GM12872 (cell line): ENCODE results near the gene NEURL1B.

Experiments used
- TF ChIP-seq, protein P1 (sequence below): IDR thresholded peaks from 3 replicates; pipeline ENCODE4 v1.5.1; 2011; ENCODE audit warnings: low read depth, mild to moderate bottlenecking, low read length, moderate library complexity; ENCODE audit not compliant: insufficient read depth

The NEURL1B gene

DNA sequence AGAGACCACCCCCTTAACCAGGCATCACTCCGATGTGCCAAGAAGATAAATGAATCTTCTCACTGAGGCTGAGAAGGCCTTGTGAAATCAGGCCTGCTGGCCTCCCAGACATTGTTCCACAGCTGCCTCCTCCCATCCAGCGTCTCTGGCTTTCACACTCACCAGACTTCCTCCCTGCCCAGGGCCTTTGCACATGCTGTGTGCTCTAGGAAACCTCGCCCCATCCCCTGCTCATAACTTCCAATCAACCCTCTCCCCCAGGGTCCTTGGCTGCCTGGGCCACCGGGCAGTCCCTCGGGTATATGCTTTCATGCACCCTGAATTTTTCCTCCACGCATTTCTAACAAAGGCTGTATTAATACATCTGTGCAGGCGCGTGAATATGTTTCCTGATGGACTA, 71.5 kb downstream of the NEURL1B start:
- TF ChIP-seq, protein P1, sequence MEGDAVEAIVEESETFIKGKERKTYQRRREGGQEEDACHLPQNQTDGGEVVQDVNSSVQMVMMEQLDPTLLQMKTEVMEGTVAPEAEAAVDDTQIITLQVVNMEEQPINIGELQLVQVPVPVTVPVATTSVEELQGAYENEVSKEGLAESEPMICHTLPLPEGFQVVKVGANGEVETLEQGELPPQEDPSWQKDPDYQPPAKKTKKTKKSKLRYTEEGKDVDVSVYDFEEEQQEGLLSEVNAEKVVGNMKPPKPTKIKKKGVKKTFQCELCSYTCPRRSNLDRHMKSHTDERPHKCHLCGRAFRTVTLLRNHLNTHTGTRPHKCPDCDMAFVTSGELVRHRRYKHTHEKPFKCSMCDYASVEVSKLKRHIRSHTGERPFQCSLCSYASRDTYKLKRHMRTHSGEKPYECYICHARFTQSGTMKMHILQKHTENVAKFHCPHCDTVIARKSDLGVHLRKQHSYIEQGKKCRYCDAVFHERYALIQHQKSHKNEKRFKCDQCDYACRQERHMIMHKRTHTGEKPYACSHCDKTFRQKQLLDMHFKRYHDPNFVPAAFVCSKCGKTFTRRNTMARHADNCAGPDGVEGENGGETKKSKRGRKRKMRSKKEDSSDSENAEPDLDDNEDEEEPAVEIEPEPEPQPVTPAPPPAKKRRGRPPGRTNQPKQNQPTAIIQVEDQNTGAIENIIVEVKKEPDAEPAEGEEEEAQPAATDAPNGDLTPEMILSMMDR: no peak

DNA sequence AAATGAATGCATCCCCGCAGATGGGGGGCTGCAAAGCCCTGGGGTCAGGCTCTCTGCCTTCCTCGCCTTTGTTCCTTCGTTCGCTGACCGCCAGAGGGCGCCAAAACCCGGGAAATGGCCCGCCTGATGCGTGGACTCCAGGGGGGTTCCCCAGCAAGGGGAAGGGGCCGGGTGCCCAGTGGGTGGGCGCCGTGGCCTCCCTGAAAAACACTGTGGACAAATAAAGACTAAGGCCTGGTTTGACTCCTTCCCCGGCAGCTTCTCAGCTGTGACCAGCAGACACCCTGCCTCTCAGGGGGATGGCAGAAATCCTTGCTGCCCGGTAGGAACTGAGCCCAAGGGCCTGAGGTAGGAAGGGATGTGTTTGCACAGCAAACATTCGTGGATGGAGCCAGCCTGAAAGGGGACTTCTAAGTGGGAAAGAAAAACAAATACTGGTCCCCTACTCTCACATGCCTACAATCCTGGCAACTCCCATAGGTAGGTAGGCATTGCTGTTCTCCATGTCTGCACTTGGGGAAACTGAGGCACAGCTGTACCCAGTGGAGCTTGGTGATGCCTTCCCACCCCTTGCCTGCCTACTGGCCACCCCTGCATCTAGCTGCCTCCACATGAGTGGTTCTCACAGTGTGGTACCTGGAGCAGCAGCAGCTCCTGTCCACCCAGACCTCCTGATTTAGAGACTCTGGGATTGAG, 72.2 kb downstream of the NEURL1B start:
- TF ChIP-seq, protein P1: peak; percentile 87

DNA sequence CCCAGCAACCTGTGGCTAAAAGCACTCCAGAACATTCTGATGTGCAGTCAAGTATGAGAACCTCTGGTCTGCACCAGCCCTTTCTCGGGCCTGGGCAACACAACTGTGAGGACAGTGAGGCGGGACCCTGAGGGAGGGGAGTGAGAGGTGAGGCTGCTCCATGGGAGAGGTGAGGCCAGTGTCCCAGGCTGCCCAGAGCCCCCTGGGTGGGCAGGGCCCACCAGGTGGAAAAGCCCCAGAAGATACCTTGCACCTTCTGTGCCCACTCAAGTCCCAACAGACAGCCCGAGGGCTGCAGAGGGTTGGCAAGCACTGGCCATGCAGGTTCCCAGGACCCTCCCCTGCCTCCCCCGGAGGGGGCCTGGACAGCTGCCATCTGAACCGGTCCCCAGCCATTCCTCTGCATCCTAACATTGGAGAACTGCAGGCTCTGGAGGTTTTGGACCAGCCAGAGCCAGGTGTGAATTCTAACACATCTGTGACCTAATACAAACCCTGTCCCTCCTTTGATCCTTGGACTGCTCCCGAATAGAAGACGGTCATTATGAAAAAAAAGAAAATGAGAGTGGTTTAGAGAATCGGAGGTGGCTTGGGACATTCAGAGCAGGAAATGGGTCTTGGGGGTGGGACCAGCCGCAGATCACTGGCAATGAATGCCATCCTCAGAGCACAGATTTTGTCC, 72.9 kb downstream of the NEURL1B start:
- TF ChIP-seq, protein P1: no peak

DNA sequence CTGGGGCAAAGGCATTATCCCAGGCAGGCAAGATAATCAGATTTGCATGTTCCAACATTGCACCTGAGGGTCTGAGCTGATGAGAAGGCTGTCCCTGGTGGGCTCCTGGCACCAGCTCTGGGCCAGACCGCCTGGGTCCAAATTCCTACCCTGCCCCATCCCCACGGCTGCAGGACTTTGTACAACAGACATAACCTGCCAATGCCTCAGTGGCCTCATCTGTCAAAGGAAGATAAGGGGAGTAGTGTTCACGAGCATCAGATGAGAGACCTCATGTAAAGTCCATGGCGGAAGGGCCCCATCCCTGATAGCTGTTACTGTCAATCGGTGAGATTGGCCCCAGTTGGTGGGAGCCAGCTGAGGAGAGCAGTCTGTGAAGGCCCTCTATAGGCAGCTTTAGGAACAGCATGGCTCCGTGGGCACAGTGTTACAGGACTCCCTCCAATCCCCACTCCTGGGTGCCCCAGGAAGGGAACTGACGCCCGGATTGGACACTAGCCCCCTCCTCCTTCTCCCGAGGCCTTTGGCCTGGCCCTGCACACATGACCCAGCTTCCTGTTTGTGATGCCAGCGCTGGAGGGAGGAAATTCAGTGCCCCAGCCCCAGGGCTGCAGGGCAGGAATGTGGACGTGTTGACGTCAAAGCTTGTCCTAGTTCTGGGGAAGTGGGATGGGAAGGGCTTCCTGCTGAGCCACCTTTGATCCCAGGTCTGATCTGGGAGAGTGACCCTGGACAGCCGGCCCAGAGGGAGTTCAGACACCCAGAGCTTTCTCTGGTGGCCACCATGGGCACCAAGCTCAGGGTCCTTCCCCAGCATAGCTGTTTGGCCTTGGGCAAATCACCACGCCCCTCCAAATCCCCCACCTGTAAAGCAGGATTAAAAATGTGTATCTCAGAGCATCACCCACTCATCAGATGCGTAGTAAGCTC, 73.7 kb downstream of the NEURL1B start:
- TF ChIP-seq, protein P1: peak; percentile 96

DNA sequence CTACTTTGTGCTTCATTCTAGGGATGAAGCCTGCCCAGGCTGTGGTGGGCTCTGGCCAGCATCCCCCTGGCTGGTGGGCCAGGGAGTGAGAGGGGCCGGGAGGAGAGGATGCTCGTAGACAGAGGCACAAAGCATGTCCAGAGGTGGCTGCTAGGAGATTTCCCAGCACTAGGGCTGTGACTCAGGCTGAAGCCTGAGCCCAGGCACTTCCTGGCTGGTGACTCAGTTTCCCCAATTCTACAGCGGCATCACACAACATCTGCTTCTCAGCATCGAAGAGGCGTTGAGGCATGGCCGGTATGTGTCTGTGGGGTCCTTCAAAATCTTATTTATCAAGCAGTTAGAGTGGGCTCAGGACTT, 74.3 kb downstream of the NEURL1B start:
- TF ChIP-seq, protein P1: 0 out of 3 replicates have a peak, but pooled peaks have one; percentile 9

DNA sequence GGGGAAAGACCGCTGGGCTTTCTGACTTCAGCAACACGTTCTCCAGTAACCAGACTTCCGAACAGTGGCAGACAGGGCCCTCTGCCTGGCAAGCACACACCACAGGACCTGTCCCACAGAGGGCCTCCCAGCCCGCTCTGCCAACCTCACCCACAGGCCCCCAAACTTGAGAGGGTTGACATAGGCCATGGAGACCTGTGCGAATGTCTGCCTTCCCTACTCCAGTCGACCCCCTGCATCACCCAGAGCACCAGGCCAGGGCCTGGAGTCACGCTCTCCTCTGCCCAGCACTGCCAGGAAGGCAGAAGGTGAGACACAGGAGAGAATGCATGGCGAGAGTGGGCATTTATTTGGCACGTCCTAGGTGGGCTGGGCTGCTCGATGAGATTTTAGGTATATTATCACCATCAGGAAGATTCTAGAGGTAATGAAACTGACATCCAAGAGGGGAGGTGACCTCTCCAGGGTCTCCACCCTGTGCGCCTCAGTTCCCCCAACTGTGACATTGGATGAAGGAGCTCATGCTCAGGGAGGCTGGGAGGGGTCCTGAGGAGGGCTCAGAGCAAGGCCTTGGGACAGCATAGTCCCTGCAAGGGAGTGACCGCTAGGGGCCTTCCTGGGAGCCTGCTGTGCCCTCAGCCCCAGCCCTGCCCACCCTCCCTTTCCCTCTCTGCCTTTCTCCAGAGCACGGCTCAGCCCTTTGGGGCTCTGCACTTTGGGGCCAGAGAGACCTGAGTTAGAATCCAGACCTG, 75.0 kb downstream of the NEURL1B start:
- TF ChIP-seq, protein P1: no peak
